RWPE2 (cell line): Measurements from ENCODE around the gene EPB41L4A.

Experiments used
- ATAC-seq: fragments of 200-7000 bp; cut with Tn5 transposase; 3 replicates; pipeline ENCODE4 v1.9.1; 2021; ENCODE audit warnings: low read depth
- DNase-seq: peaks from one replicate; pipeline ENCODE4 v3.0.0-alpha.2; 2020; ENCODE audit warnings: low spot score
- H3K27ac ChIP-seq: fragments of 450-650 bp; 2 replicates; pipeline ENCODE4 v1.5.1; 2017; ENCODE audit warnings: mild to moderate bottlenecking; ENCODE audit not compliant: poor library complexity, severe bottlenecking
- H3K27me3 ChIP-seq: fragments of 250-450 bp; sonication (Bioruptor Pico); 2 replicates; pipeline ENCODE4 v1.5.1; 2021; ENCODE audit warnings: mild to moderate bottlenecking, moderate library complexity; ENCODE audit not compliant: insufficient read depth, poor library complexity, severe bottlenecking
- H3K36me3 ChIP-seq: fragments of 250-450 bp; sonication (Bioruptor Pico); 2 replicates; pipeline ENCODE4 v1.5.1; 2020; ENCODE audit warnings: low read depth, mild to moderate bottlenecking, moderate library complexity
- H3K4me1 ChIP-seq: fragments of 250-450 bp; sonication (Bioruptor Pico); 2 replicates; pipeline ENCODE4 v1.5.1; 2021; ENCODE audit warnings: mild to moderate bottlenecking, moderate library complexity; ENCODE audit not compliant: insufficient read depth, poor library complexity, severe bottlenecking
- H3K4me3 ChIP-seq: fragments of 250-450 bp; sonication (Bioruptor Pico); 2 replicates; pipeline ENCODE4 v1.5.1; 2021; ENCODE audit warnings: mild to moderate bottlenecking, moderate library complexity; ENCODE audit not compliant: severe bottlenecking
- H3K9me3 ChIP-seq: fragments of 250-450 bp; sonication (Bioruptor Pico); 2 replicates; pipeline ENCODE4 v1.5.1; 2021; ENCODE audit warnings: mild to moderate bottlenecking, moderate library complexity; ENCODE audit not compliant: severe bottlenecking
- TF ChIP-seq, protein P1 (sequence below): fragments of 450-650 bp; IDR thresholded peaks from one replicate; pipeline ENCODE4 v1.5.1; 2017; ENCODE audit warnings: mild to moderate bottlenecking, moderate library complexity; ENCODE audit not compliant: poor library complexity, severe bottlenecking

The EPB41L4A gene

DNA sequence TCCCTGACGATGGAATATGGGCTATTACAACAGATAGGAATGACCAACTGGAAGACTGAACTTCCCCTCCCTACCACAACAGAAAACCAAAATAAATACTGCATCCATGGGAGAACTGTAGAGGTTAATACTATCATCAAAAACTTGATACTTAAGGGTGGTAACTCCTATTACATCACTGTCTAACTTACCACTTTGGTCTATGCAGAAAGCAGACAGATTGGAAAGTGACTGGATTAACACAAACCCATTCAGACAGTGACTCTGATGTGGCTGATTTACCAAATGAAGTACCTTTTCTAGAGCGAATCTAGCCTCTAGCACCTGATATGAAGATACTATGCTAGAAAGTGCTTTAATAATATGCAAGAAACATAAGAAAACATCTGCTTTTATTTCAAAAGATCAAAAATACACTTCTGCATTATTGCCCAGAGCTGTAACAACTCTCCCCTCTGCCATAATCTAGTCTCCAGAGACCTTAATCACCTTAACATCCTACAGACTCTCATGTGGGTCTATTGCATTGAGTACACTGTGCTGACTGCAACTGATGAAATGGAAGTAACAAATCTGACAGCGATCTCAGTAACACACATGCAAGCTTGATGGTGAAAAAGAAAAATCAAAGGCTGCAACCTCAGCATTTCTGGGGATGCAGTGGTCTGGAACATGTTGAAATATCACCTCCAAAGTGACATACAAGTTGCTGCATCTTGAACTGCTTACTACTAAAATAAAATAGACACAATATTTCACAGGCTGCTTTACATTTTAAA lies 62.7 kb downstream of the EPB41L4A start:
- Histone ChIP-seq H3K4me3 (no peak overlapping the region), H3K27ac (no peak overlapping the region), H3K36me3 (no peaks in the 10 kb centered on the region), H3K4me1 (no peaks in the 10 kb centered on the region), H3K27me3 (no peaks in the 10 kb centered on the region), H3K9me3 (no peaks in the 10 kb centered on the region)
- DNase-seq (no peak), ATAC-seq (no peak)
- TF ChIP-seq, protein P1, sequence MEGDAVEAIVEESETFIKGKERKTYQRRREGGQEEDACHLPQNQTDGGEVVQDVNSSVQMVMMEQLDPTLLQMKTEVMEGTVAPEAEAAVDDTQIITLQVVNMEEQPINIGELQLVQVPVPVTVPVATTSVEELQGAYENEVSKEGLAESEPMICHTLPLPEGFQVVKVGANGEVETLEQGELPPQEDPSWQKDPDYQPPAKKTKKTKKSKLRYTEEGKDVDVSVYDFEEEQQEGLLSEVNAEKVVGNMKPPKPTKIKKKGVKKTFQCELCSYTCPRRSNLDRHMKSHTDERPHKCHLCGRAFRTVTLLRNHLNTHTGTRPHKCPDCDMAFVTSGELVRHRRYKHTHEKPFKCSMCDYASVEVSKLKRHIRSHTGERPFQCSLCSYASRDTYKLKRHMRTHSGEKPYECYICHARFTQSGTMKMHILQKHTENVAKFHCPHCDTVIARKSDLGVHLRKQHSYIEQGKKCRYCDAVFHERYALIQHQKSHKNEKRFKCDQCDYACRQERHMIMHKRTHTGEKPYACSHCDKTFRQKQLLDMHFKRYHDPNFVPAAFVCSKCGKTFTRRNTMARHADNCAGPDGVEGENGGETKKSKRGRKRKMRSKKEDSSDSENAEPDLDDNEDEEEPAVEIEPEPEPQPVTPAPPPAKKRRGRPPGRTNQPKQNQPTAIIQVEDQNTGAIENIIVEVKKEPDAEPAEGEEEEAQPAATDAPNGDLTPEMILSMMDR, result no peak

DNA sequence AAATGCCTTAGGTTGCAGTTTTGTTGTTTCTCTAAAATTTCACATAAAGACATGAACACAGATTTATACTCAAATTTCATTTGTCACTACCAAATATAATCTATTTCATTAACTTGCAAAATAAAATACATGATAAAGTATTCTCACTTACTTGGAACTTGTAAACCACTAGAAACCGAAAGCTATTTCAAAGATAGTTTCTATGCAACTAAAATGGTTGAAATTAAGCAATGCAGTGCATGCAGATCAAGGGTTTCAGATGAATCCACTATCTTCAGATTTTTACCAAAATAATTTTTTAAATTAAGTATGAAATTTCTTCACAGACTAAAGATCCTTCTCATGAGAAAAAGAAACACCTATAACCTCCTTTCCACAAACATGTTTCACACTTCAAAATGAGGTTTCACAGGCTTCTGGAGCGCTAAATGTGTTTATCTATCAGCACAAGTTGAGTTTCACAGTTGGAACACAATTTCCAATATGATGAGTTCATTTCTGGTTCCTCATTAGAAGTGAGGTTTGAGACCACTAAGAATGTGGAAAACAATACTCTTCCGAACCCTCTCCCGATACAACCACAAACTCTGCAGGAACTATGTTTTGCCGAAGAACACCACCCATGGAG lies 63.9 kb downstream of the EPB41L4A start:
- ATAC-seq (no peak), DNase-seq (no peak)
- no peaks in the 10 kb centered on the region for H3K36me3 ChIP-seq
- H3K4me1 ChIP-seq, result no peaks in the 10 kb centered on the region
- H3K4me3 ChIP-seq, result no peak overlapping the region
- H3K9me3 ChIP-seq, result no peaks in the 10 kb centered on the region
- no peaks in the 10 kb centered on the region for H3K27me3 ChIP-seq
- no peak overlapping the region for H3K27ac ChIP-seq
- TF ChIP-seq, protein P1, result no peak

DNA sequence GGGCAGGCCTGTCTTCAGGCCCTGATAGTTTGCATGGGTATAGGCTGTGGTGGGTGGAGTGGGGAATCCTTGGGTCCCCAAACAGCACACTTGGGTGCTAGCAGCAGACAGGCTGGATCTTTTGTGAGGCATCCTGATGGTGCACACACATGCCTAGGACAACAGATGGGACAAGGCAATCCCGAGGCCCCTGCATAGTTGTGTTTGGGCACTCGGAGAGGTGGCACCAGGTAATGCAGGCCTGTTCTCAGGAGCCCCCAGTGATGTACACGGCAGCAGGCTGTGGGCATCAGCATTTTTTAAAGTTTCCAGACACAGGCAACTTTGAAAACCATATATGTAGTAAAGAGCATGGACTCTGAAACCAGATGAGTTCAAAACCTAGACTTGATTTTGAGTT lies 65.4 kb downstream of the EPB41L4A start:
- no peaks in the 10 kb centered on the region for H3K27me3 ChIP-seq
- no peak overlapping the region for H3K4me3 ChIP-seq
- DNase-seq, result no peak
- no peaks in the 10 kb centered on the region for H3K4me1 ChIP-seq
- no peak overlapping the region for H3K27ac ChIP-seq
- TF ChIP-seq, protein P1, result no peak
- H3K9me3 ChIP-seq, result no peaks in the 10 kb centered on the region
- no peak for ATAC-seq
- no peaks in the 10 kb centered on the region for H3K36me3 ChIP-seq

DNA sequence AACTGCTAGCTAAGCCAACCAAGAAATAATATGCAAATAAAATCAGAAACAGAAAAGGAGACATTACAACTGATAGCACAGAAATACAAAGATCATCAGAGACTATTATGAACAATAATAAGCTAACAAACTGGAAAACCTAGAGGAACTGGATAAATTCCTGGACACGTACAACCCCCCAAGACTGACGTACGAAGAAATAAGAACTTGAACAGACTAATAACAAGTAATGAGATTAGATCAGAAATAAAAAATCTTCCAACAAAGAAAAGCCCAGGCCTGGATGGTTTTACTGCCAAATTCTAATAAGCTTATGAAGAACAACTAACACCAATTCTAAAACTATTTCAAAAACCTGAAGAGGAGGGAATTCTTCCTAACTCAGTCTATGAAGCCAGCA lies 67.9 kb downstream of the EPB41L4A start:
- DNase-seq (no peak), ATAC-seq (no peak)
- no peak overlapping the region for H3K4me3 ChIP-seq
- no peaks in the 10 kb centered on the region for H3K27me3 ChIP-seq
- H3K36me3 ChIP-seq, result no peaks in the 10 kb centered on the region
- no peaks in the 10 kb centered on the region for H3K4me1 ChIP-seq
- TF ChIP-seq, protein P1, result no peak
- no peaks in the 10 kb centered on the region for H3K9me3 ChIP-seq
- no peak overlapping the region for H3K27ac ChIP-seq

DNA sequence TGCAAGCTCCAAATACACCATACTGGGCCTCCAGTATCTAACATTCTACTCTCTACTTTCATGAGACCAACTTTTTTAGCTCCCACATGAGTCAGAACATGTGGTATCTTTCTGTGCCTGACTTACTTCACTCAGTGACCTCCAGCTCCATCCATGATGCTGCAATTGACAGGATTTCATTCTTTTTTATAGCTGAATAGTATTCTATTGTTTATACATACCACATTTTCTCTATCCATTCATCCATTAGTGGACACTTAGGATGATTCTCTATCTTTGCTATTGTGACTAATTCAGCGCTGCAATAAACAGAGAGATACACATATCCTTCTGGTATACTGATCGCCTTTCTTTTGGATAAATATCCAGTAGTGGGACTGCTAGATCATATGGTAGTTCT lies 68.5 kb downstream of the EPB41L4A start:
- H3K27me3 ChIP-seq, result no peaks in the 10 kb centered on the region
- TF ChIP-seq, protein P1, result no peak
- no peak overlapping the region for H3K4me3 ChIP-seq
- ATAC-seq, result no peak
- no peaks in the 10 kb centered on the region for H3K36me3 ChIP-seq
- H3K4me1 ChIP-seq, result no peaks in the 10 kb centered on the region
- H3K9me3 ChIP-seq, result no peaks in the 10 kb centered on the region
- no peak for DNase-seq
- no peak overlapping the region for H3K27ac ChIP-seq
